ENCODE results near the gene NR6A1. TPM values are rescaled to one million over a fixed set of nuclear protein-coding genes. Genes with fewer than 3 reads are reported as not detected.

The NR6A1 gene
- polyA plus RNA-seq, 3 donors: 1.00 to 1.5 (median 1.1) TPM

GRCh38 chr9:124615100-124615742 is 155.9 kb downstream of the NR6A1 start:
- DNase-seq (ENCODE audit: extremely low read depth in 1 of 11, low read depth in 9 of 11, low spot score in 4 of 11): no peak

DNA sequence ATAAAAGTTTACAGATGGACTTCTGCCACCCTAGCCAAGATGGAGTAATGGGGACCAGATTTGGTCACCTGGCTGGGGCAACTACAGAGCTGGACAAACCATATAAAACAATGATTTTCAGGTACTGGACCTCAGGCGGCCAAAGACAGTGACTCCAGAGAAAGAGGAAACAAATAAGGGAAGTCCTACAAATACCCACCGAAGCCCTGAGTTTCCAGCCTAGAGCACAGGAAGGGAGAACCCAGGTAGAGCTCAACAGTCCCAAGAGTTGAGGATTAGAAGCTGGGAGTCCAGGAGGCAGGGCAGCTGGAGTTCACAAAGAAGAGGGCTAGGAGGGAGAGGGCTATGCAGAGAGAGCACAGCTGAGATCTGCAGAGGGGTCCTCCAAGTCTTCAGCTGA is 157.3 kb downstream of the NR6A1 start:
- DNase-seq (ENCODE audit: extremely low read depth in 1 of 11, low read depth in 9 of 11, low spot score in 4 of 11): no peak

- DNase-seq (ENCODE audit: extremely low read depth in 1 of 11, low read depth in 9 of 11, low spot score in 4 of 11): no peak
These were observed 160.0 kb downstream of the NR6A1 start for GRCh38 chr9:124611106-124611505.

DNA sequence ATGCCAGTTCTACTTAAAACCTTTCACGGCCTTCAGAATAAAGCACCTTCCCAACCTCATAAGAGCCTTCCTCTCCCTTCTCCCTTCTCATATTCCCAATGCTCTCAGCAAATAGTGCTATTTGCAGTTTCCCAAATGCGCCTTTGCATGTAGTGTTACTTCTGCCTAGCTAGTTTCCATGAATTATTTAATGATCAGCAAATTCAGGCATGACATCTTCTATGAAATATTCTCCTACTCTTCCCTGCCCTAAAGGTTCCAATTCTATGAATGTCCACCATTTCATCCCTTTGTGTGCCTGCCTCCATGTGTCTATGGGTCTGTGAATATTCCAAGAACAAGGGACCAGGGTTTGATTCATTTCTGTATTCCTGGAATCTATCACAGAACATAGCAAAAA is 165.1 kb downstream of the NR6A1 start:
- no peak for DNase-seq (ENCODE audit: extremely low read depth in 1 of 11, low read depth in 9 of 11, low spot score in 4 of 11)

GRCh38 chr9:124605258-124605657 is 165.9 kb downstream of the NR6A1 start:
- no peak for DNase-seq (ENCODE audit: extremely low read depth in 1 of 11, low read depth in 9 of 11, low spot score in 4 of 11)

DNA sequence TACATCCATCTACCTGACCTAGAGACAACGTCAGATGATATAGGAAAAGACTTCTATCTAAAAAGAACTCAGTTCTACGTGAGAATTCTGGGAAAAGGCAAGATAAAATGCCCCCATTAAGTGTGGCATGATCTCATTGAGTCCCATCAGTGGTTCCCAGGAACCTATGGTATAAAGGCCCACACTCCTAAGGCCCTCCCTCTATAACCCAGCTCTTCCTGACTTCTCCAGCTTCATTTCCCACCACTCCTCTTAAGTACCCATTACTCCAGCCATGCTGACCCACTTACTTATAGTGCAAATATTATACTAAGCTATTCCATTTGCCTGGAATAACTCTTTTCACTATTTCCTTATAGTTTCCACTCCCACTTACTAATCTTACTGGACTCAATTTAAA is 168.5 kb downstream of the NR6A1 start:
- no peak for DNase-seq (ENCODE audit: extremely low read depth in 1 of 11, low read depth in 9 of 11, low spot score in 4 of 11)

- no peak for DNase-seq (ENCODE audit: extremely low read depth in 1 of 11, low read depth in 9 of 11, low spot score in 4 of 11)
These were observed 168.9 kb downstream of the NR6A1 start for GRCh38 chr9:124602204-124602603.

GRCh38 chr9:124600407-124600806 is 170.7 kb downstream of the NR6A1 start:
- DNase-seq (ENCODE audit: extremely low read depth in 1 of 11, low read depth in 9 of 11, low spot score in 4 of 11): no peak

- DNase-seq (ENCODE audit: extremely low read depth in 1 of 11, low read depth in 9 of 11, low spot score in 4 of 11): no peak
These were observed 171.9 kb downstream of the NR6A1 start for GRCh38 chr9:124599121-124599795.

DNA sequence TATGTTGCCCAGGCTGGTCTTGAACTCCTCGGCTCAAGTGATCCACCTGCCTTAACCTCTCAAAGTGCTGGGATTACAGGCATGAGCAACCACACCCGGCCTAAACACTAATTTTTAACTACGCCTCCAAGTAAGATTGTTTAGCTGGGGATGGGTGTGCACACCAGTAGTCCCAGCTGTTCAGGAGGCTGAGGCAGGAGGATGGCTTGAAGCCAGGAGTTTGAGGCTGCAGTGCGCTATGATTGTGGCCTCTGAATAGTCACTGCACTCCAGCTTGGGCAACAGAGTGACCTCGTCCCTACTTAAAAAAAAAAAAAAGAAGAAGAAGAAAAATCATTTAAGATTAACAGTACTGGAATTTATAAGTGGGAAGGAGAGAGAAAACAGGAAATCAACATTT is 173.1 kb downstream of the NR6A1 start:
- no peak for DNase-seq (ENCODE audit: extremely low read depth in 1 of 11, low read depth in 9 of 11, low spot score in 4 of 11)

DNA sequence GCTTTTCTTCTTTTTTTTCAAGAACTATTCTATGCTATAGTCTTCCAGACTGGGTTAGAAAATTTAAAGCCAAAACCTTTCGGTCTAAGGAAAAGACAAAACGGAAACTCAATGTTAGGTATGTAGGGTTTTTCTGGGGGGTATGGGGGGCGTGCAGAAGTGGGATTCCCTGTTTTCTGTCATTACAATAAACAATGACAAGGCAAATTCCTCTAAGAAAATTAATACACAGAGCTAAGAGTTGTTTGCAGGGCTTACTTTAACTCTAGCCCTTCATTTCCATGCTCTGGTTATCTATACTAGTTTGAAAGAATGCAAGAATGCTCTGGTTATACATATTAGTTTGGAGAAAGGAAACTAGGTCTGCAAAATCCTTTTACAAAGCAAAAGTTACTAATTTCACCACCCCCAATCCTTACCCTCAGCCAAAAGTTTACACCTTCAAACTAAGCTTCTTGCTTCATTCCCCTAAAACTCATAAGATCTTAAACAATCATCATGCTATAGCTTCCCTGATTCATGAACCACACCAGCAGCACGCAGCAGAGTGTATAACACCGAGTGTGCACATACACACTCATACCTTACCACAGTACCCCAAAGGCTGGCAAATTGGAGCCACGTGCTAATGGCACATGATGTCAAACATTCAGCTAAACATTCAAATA is 174.8 kb downstream of the NR6A1 start:
- DNase-seq (ENCODE audit: extremely low read depth in 1 of 11, low read depth in 9 of 11, low spot score in 4 of 11): no peak

- no peak for DNase-seq (ENCODE audit: extremely low read depth in 1 of 11, low read depth in 9 of 11, low spot score in 4 of 11)
These were observed 175.4 kb downstream of the NR6A1 start for GRCh38 chr9:124595743-124596142.

DNA sequence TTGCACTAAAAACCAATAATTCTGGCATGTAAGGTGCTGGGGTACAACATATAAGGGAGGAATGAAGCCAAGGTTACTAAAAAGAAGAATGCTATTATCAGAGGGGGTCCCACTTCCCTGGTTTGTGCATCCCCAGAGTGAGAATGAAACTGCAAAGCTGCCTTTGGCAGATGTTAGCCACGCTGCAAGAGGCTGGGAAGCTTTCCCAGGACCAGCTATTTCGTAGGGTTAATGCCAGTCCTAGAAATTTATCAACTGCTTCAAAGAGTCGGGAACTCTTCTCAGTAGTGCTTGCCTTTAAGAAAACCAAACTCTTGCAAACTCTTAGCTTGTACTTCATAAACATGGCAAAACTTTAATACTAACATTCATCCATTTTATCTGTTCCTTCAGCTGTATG is 176.4 kb downstream of the NR6A1 start:
- DNase-seq (ENCODE audit: extremely low read depth in 1 of 11, low read depth in 9 of 11, low spot score in 4 of 11): no peak

- no peak for DNase-seq (ENCODE audit: extremely low read depth in 1 of 11, low read depth in 9 of 11, low spot score in 4 of 11)
These were observed 176.9 kb downstream of the NR6A1 start for GRCh38 chr9:124594225-124594624.

DNA sequence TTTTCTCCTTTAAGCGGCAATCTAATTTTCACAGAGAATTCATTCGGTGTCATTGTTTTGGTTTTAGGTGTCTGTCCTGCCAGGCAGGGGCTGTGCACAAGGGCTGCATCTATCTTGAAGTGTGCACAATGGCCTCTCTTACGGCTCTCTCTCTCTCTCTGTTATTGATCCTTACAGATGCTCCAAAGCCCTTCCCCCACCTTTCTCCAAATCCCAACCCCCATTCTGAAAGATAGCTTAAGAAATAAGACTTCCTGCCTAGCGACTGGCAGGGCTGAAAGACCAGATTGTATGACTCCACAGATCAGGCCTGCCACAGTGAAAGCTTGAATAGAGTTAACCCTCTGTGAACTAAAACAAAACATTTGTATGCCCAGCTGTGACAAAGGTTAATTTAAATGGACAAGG is 177.5 kb downstream of the NR6A1 start:
- no peak for DNase-seq (ENCODE audit: extremely low read depth in 1 of 11, low read depth in 9 of 11, low spot score in 4 of 11)

- no peak for DNase-seq (ENCODE audit: extremely low read depth in 1 of 11, low read depth in 9 of 11, low spot score in 4 of 11)
These were observed 177.9 kb downstream of the NR6A1 start for GRCh38 chr9:124593200-124593599.

DNA sequence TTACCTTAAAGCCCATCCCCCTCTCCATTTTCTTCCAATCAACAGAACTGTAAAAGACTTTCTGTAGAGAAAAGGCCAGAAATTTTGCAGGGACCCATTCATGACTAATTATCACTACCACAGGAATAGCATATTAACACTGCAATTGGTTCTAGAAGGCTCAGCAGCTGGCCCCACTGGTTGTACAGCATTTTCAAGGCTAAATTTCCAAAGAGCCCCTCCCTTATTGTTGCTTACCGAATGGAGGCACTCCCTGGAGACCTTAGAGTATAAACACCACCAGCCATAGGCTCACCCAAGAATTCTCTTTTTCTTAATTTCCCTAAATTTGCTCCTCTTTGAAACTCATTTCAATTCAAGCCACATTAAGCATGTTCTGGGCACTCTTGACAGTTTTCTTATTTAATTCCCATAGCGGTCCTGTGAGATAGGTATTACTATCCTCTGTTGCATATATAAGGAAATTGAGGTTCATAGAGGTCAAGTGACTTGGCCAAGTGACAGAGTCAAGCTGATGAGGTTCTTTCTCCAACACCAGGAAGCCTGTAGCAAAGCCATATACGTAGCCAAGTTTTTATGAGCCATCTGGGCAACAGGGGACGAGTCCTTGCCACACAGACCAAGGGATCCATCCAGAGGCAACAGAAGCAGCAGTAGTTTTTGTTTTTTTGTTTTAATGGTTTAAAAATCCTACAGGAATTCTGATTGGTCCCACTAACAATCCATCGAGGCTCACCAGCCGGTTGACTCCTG is 180.0 kb downstream of the NR6A1 start:
- DNase-seq (ENCODE audit: extremely low read depth in 1 of 11, low read depth in 9 of 11, low spot score in 4 of 11): no peak

GRCh38 chr9:124584631-124585030 is 186.5 kb downstream of the NR6A1 start:
- peak in 6 of 11 donors; percentile 20 to 43 (median 30) for DNase-seq (ENCODE audit: extremely low read depth in 1 of 11, low read depth in 9 of 11, low spot score in 4 of 11)

DNA sequence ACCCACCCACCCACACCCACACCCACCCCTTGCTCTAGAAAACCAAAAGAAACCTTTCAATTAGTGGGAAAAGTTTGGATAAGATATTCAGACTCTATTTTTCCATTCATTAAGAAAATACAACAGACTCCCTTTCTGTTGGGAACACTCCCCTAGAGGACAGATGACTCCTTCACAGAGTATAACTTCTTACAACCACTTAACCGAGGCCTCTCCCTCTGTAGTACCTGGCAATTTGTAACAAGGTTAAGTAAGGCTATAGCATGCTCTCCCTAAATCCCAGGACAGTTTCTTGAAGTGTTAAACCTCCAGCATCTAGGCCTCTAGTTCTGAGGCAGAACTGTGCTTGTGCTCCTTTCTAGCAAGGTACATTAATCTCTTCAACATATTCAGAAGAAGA is 188.0 kb downstream of the NR6A1 start:
- no peak for DNase-seq (ENCODE audit: extremely low read depth in 1 of 11, low read depth in 9 of 11, low spot score in 4 of 11)

DNA sequence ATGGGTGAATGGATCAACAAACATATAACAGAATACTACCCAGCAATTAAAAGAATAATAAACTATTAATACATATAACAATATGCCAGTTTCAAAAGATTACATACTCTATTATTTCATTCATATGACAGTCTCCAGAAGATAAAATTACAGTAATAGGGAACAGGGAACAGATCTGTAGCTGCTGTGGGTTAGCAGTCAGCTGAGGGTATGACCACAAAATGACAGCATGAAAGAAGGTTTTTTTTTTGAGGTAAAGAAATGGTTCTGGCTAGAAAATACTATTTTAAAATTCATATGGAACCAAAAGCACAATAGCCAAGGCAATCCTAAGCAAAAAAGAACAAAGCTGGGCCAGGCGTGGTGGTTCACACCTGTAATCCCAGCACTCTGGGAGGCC is 190.9 kb downstream of the NR6A1 start:
- DNase-seq (ENCODE audit: extremely low read depth in 1 of 11, low read depth in 9 of 11, low spot score in 4 of 11): no peak
